Measurements from ENCODE around the gene THADA. TPM values are rescaled to one million over a fixed set of nuclear protein-coding genes. Genes with fewer than 3 reads are reported as not detected.

Gene THADA
- total and polyA plus RNA-seq, 2 donors (not counting 1 experiment from before 2014, with no cell fraction given), result 9.2 to 36.2 TPM

- H3K4me2 ChIP-seq (ENCODE audit: extremely low read depth, insufficient read depth, low read length), result no peak overlapping the region
- TF ChIP-seq CTCF (conservative IDR thresholded peaks at IDR 0.05 in 1 of 2, IDR thresholded peaks at IDR 0.05 in 1 of 2; ENCODE audit: low read depth in 1 of 2, low read length in 2 of 2) (no peak), EZH2 (IDR thresholded peaks at IDR 0.05; ENCODE audit: low read length, missing control alignments) (no peak)
- no peak overlapping the region for H3K4me3 ChIP-seq (replicated peaks in 1 of 4; ENCODE audit: control extremely low read depth in 1 of 4, insufficient read depth in 1 of 4, low read depth in 3 of 4, low read length in 4 of 4)
- H2AFZ ChIP-seq (ENCODE audit: low read length), result no peak overlapping the region
- no peaks in the 10 kb centered on the region for H3K27me3 ChIP-seq (ENCODE audit: control insufficient read depth, insufficient read depth, low read length)
- H3K4me1 ChIP-seq (ENCODE audit: control insufficient read depth, extremely low read depth, insufficient read depth, low read length), result peaks cover 12% of the 10 kb centered on the region
- no peaks in the 10 kb centered on the region for H3K79me2 ChIP-seq (ENCODE audit: control insufficient read depth, insufficient read depth, low read length)
- DNase-seq (ENCODE audit: low read depth in 2 of 2), result no peak
- no peaks in the 10 kb centered on the region for H3K36me3 ChIP-seq (ENCODE audit: control insufficient read depth, insufficient read depth, low read length)
- H4K20me1 ChIP-seq (ENCODE audit: control insufficient read depth, extremely low read depth, insufficient read depth, low read length), result no peaks in the 10 kb centered on the region
- no peak overlapping the region for H3K9ac ChIP-seq (ENCODE audit: insufficient read depth, low read length)
- H3K9me3 ChIP-seq (ENCODE audit: control insufficient read depth, insufficient read depth, low read depth, low read length), result no peaks in the 10 kb centered on the region
- no peak overlapping the region for H3K27ac ChIP-seq (ENCODE audit: insufficient read depth, low read length)
Measured at GRCh38 chr2:43461453-43462073, 134.3 kb downstream of the THADA start.

- Histone ChIP-seq H3K4me2 (ENCODE audit: extremely low read depth, insufficient read depth, low read length) (no peak overlapping the region), H3K79me2 (ENCODE audit: control insufficient read depth, insufficient read depth, low read length) (no peaks in the 10 kb centered on the region), H2AFZ (ENCODE audit: low read length) (no peak overlapping the region), H3K4me1 (ENCODE audit: control insufficient read depth, extremely low read depth, insufficient read depth, low read length) (peaks cover 15% of the 10 kb centered on the region), H3K27me3 (ENCODE audit: control insufficient read depth, insufficient read depth, low read length) (no peaks in the 10 kb centered on the region), H3K4me3 (replicated peaks in 1 of 4; ENCODE audit: control extremely low read depth in 1 of 4, insufficient read depth in 1 of 4, low read depth in 3 of 4, low read length in 4 of 4) (no peak overlapping the region), H3K36me3 (ENCODE audit: control insufficient read depth, insufficient read depth, low read length) (no peaks in the 10 kb centered on the region), H3K27ac (ENCODE audit: insufficient read depth, low read length) (no peak overlapping the region), H3K9me3 (ENCODE audit: control insufficient read depth, insufficient read depth, low read depth, low read length) (no peaks in the 10 kb centered on the region), H4K20me1 (ENCODE audit: control insufficient read depth, extremely low read depth, insufficient read depth, low read length) (no peaks in the 10 kb centered on the region), H3K9ac (ENCODE audit: insufficient read depth, low read length) (no peak overlapping the region)
- TF ChIP-seq CTCF (conservative IDR thresholded peaks at IDR 0.05 in 1 of 2, IDR thresholded peaks at IDR 0.05 in 1 of 2; ENCODE audit: low read depth in 1 of 2, low read length in 2 of 2) (no peak), EZH2 (IDR thresholded peaks at IDR 0.05; ENCODE audit: low read length, missing control alignments) (no peak)
- DNase-seq (ENCODE audit: low read depth in 2 of 2), result peak in 1 of 2 donors; percentile 37
Measured at GRCh38 chr2:43460611-43461365, 135.1 kb downstream of the THADA start.

GRCh38 chr2:43460174-43460546 lies 135.7 kb downstream of the THADA start:
- no peaks in the 10 kb centered on the region for H3K36me3 ChIP-seq (ENCODE audit: control insufficient read depth, insufficient read depth, low read length)
- no peak for DNase-seq (ENCODE audit: low read depth in 2 of 2)
- H4K20me1 ChIP-seq (ENCODE audit: control insufficient read depth, extremely low read depth, insufficient read depth, low read length), result no peaks in the 10 kb centered on the region
- no peak for TF ChIP-seq EZH2 (IDR thresholded peaks at IDR 0.05; ENCODE audit: low read length, missing control alignments)
- no peak for TF ChIP-seq CTCF (conservative IDR thresholded peaks at IDR 0.05 in 1 of 2, IDR thresholded peaks at IDR 0.05 in 1 of 2; ENCODE audit: low read depth in 1 of 2, low read length in 2 of 2)
- no peaks in the 10 kb centered on the region for H3K9me3 ChIP-seq (ENCODE audit: control insufficient read depth, insufficient read depth, low read depth, low read length)
- no peak overlapping the region for H3K27ac ChIP-seq (ENCODE audit: insufficient read depth, low read length)
- H3K79me2 ChIP-seq (ENCODE audit: control insufficient read depth, insufficient read depth, low read length), result no peaks in the 10 kb centered on the region
- peaks cover 16% of the 10 kb centered on the region for H3K4me1 ChIP-seq (ENCODE audit: control insufficient read depth, extremely low read depth, insufficient read depth, low read length)
- no peak overlapping the region for H2AFZ ChIP-seq (ENCODE audit: low read length)
- no peak overlapping the region for H3K4me2 ChIP-seq (ENCODE audit: extremely low read depth, insufficient read depth, low read length)
- no peaks in the 10 kb centered on the region for H3K27me3 ChIP-seq (ENCODE audit: control insufficient read depth, insufficient read depth, low read length)
- no peak overlapping the region for H3K9ac ChIP-seq (ENCODE audit: insufficient read depth, low read length)
- H3K4me3 ChIP-seq (replicated peaks in 1 of 4; ENCODE audit: control extremely low read depth in 1 of 4, insufficient read depth in 1 of 4, low read depth in 3 of 4, low read length in 4 of 4), result no peak overlapping the region
